ENCODE data around the gene MEP1B. TPM values are rescaled to one million over a fixed set of nuclear protein-coding genes. Genes with fewer than 3 reads are reported as not detected.

MEP1B gene
- total RNA-seq, 1 donor from 2014 or later, result not detected

GRCh38 chr18:32252141-32252860, 62.5 kb downstream of the MEP1B start:
- intact Hi-C loops (cut with micrococcal nuclease), result no loop called here
- Histone ChIP-seq H3K4me3 (no peak overlapping the region), H3K36me3 (no peaks in the 10 kb centered on the region), H3K4me1 (no peaks in the 10 kb centered on the region), H3K9me3 (replicated peaks) (no peaks in the 10 kb centered on the region), H3K27ac (replicated peaks) (no peak overlapping the region), H3K27me3 (ENCODE audit: low read depth) (no peaks in the 10 kb centered on the region)
- TF ChIP-seq CTCF (IDR thresholded peaks at IDR 0.05; ENCODE audit: borderline replicate concordance), result no peak
- DNase-seq, result no peak

GRCh38 chr18:32255570-32255969, 65.7 kb downstream of the MEP1B start:
- Histone ChIP-seq H3K4me3 (no peak overlapping the region), H3K4me1 (no peaks in the 10 kb centered on the region), H3K36me3 (no peaks in the 10 kb centered on the region), H3K9me3 (replicated peaks) (no peaks in the 10 kb centered on the region), H3K27ac (replicated peaks) (no peak overlapping the region), H3K27me3 (ENCODE audit: low read depth) (no peaks in the 10 kb centered on the region)
- no peak for TF ChIP-seq CTCF (IDR thresholded peaks at IDR 0.05; ENCODE audit: borderline replicate concordance)
- intact Hi-C loops (cut with micrococcal nuclease), result no loop called here
- DNase-seq, result no peak

GRCh38 chr18:32257084-32257785, 67.4 kb downstream of the MEP1B start:
- no peaks in the 10 kb centered on the region for H3K4me1 ChIP-seq
- intact Hi-C loops (cut with micrococcal nuclease), result no loop called here
- no peaks in the 10 kb centered on the region for H3K36me3 ChIP-seq
- no peak overlapping the region for H3K27ac ChIP-seq (replicated peaks)
- no peak for DNase-seq
- no peaks in the 10 kb centered on the region for H3K27me3 ChIP-seq (ENCODE audit: low read depth)
- no peak for TF ChIP-seq CTCF (IDR thresholded peaks at IDR 0.05; ENCODE audit: borderline replicate concordance)
- no peak overlapping the region for H3K4me3 ChIP-seq
- H3K9me3 ChIP-seq (replicated peaks), result no peaks in the 10 kb centered on the region

GRCh38 chr18:32258148-32258547, 68.3 kb downstream of the MEP1B start:
- intact Hi-C loops (cut with micrococcal nuclease), result no loop called here
- Histone ChIP-seq H3K4me3 (no peak overlapping the region), H3K27me3 (ENCODE audit: low read depth) (no peaks in the 10 kb centered on the region), H3K9me3 (replicated peaks) (no peaks in the 10 kb centered on the region), H3K4me1 (no peaks in the 10 kb centered on the region), H3K36me3 (no peaks in the 10 kb centered on the region), H3K27ac (replicated peaks) (no peak overlapping the region)
- TF ChIP-seq CTCF (IDR thresholded peaks at IDR 0.05; ENCODE audit: borderline replicate concordance), result no peak
- no peak for DNase-seq

- intact Hi-C loops (cut with micrococcal nuclease), result no loop called here
- Histone ChIP-seq H3K27me3 (ENCODE audit: low read depth) (no peaks in the 10 kb centered on the region), H3K9me3 (replicated peaks) (no peaks in the 10 kb centered on the region), H3K27ac (replicated peaks) (no peak overlapping the region), H3K4me3 (no peak overlapping the region), H3K36me3 (no peaks in the 10 kb centered on the region), H3K4me1 (no peaks in the 10 kb centered on the region)
- no peak for DNase-seq
- no peak for TF ChIP-seq CTCF (IDR thresholded peaks at IDR 0.05; ENCODE audit: borderline replicate concordance)
These were observed 68.8 kb downstream of the MEP1B start for GRCh38 chr18:32258558-32259204.

All from left ventricle myocardium inferior (tissue), 1 donor.